HEK293 (cell line): ENCODE results near the gene DOCK4.

Experiments
- CTCF ChIP-seq: fragments of 450-650 bp; formaldehyde crosslinking; IDR thresholded peaks from 2 replicates; pipeline ENCODE4 v1.5.1; 2016; ENCODE audit warnings: missing biosample characterization, missing genetic modification characterization
- HOXA7 ChIP-seq: sonication (generic); formaldehyde crosslinking; IDR thresholded peaks from 2 replicates; pipeline ENCODE4 v1.8.1; 2022; ENCODE audit warnings: missing genetic modification reagents, borderline replicate concordance
- SP2 ChIP-seq: fragments of 450-650 bp; formaldehyde crosslinking; IDR thresholded peaks from 2 replicates; pipeline ENCODE4 v1.5.1; 2016; ENCODE audit warnings: missing biosample characterization, missing genetic modification characterization
- TCF7L2 ChIP-seq: IDR thresholded peaks from 2 replicates; pipeline ENCODE4 v1.6.1; 2011; ENCODE audit warnings: low read depth, mild to moderate bottlenecking, inconsistent platforms, low read length, moderate library complexity, borderline replicate concordance
- ZBTB49 ChIP-seq: fragments of 450-650 bp; formaldehyde crosslinking; IDR thresholded peaks from 2 replicates; pipeline ENCODE4 v1.5.1; 2016; ENCODE audit warnings: missing biosample characterization, missing genetic modification characterization, low read depth
- ZBTB8A ChIP-seq: fragments of 450-650 bp; formaldehyde crosslinking; IDR thresholded peaks from 2 replicates; pipeline ENCODE4 v1.5.1; 2016; ENCODE audit warnings: missing biosample characterization, missing genetic modification characterization
- ZNF146 ChIP-seq: fragments of 450-650 bp; formaldehyde crosslinking; IDR thresholded peaks from 2 replicates; pipeline ENCODE4 v1.5.1; 2016; ENCODE audit warnings: missing biosample characterization, missing genetic modification characterization
- ZNF292 ChIP-seq: fragments of 450-650 bp; formaldehyde crosslinking; IDR thresholded peaks from 2 replicates; pipeline ENCODE4 v1.5.1; 2016; ENCODE audit warnings: low read depth, missing biosample characterization, missing genetic modification characterization, borderline replicate concordance
- ZNF610 ChIP-seq: fragments of 450-650 bp; formaldehyde crosslinking; IDR thresholded peaks from 2 replicates; pipeline ENCODE4 v1.5.1; 2016; ENCODE audit warnings: missing biosample characterization, missing genetic modification characterization, borderline replicate concordance
- ZNF747 ChIP-seq: fragments of 450-650 bp; formaldehyde crosslinking; IDR thresholded peaks from 2 replicates; pipeline ENCODE4 v1.5.1; 2016; ENCODE audit warnings: missing biosample characterization, missing genetic modification characterization
- TF ChIP-seq, protein P1 (sequence below): fragments of 450-650 bp; formaldehyde crosslinking; IDR thresholded peaks from 2 replicates; pipeline ENCODE4 v1.5.1; 2016; ENCODE audit warnings: missing biosample characterization, missing genetic modification characterization

DNA sequence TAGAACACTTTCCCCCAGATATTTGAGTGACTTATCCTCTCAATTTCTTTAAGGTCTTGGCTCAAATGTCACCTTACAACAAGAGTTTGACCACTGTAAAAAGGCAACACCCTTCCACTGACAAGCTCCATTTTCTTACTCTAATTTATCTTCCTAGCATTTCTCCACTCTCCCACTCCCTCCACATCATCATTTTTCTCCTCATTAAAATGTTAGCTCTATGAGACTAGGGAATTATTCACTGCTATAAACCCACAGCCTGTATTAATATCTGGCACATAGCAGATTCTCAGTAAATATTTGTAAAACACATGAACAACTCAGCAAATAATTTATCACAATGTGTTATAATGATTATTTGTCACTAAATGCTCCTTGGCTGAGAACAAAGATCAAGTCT is 161.0 kb downstream of the DOCK4 start:
- TF ChIP-seq CTCF: no peak
- TF ChIP-seq TCF7L2: no peak
- TF ChIP-seq SP2 (tag by site-specific recombination): no peak
- TF ChIP-seq ZNF146 (tag by site-specific recombination): no peak
- TF ChIP-seq ZNF610: no peak
- TF ChIP-seq HOXA7 (CRISPR knock-in tag): no peak
- no peak for TF ChIP-seq ZBTB49 (tag by site-specific recombination)
- TF ChIP-seq, protein P1, sequence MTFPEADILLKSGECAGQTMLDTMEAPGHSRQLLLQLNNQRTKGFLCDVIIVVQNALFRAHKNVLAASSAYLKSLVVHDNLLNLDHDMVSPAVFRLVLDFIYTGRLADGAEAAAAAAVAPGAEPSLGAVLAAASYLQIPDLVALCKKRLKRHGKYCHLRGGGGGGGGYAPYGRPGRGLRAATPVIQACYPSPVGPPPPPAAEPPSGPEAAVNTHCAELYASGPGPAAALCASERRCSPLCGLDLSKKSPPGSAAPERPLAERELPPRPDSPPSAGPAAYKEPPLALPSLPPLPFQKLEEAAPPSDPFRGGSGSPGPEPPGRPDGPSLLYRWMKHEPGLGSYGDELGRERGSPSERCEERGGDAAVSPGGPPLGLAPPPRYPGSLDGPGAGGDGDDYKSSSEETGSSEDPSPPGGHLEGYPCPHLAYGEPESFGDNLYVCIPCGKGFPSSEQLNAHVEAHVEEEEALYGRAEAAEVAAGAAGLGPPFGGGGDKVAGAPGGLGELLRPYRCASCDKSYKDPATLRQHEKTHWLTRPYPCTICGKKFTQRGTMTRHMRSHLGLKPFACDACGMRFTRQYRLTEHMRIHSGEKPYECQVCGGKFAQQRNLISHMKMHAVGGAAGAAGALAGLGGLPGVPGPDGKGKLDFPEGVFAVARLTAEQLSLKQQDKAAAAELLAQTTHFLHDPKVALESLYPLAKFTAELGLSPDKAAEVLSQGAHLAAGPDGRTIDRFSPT (tag by site-specific recombination): no peak
- no peak for TF ChIP-seq ZNF747
- no peak for TF ChIP-seq ZBTB8A (tag by site-specific recombination)
- TF ChIP-seq ZNF292: no peak
